ENCODE results near the gene DHX36.

DHX36 gene

DNA sequence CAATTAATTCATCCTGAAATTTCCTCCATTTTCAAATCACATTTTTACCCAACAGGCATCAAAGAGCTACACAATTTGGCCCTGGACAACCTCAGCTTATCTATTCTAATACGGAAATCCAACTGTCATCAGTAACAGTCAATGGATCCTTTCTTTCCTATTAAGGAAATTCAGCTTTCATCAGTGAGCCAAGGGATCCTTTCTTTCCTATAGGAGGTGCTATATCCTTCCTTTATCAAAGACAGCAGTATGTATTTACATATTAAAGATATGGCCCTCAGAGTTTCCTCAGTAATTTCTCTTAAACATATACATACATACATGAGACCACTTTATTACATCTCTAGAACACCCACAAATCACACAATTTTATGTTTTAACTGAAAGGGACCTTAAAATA is 10.1 kb downstream of the DHX36 start:
- Histone ChIP-seq H3K4me3 (ENCODE audit: insufficient read depth, low read length, poor library complexity, severe bottlenecking) (no peak overlapping the region), H3K79me2 (ENCODE audit: insufficient read depth, low read length) (peaks cover 47% of the 10 kb centered on the region), H4K20me1 (ENCODE audit: low read depth, low read length) (peaks cover 24% of the 10 kb centered on the region)

GRCh38 chr3:154310840-154311239 is 13.4 kb downstream of the DHX36 start:
- H3K27ac ChIP-seq (ENCODE audit: low read depth, low read length): no peak overlapping the region

More for the DNA sequence above, 10.1 kb downstream of the DHX36 start:
- no peak for TF ChIP-seq EZH2phosphoT487 (conservative IDR thresholded peaks at IDR 0.05; ENCODE audit: low read length)
- TF ChIP-seq, protein P1, sequence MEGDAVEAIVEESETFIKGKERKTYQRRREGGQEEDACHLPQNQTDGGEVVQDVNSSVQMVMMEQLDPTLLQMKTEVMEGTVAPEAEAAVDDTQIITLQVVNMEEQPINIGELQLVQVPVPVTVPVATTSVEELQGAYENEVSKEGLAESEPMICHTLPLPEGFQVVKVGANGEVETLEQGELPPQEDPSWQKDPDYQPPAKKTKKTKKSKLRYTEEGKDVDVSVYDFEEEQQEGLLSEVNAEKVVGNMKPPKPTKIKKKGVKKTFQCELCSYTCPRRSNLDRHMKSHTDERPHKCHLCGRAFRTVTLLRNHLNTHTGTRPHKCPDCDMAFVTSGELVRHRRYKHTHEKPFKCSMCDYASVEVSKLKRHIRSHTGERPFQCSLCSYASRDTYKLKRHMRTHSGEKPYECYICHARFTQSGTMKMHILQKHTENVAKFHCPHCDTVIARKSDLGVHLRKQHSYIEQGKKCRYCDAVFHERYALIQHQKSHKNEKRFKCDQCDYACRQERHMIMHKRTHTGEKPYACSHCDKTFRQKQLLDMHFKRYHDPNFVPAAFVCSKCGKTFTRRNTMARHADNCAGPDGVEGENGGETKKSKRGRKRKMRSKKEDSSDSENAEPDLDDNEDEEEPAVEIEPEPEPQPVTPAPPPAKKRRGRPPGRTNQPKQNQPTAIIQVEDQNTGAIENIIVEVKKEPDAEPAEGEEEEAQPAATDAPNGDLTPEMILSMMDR (IDR thresholded peaks at IDR 0.05; ENCODE audit: insufficient read depth, low read length, poor library complexity, severe bottlenecking): no peak
- no peaks in the 10 kb centered on the region for H3K9me2 ChIP-seq (replicated peaks; ENCODE audit: insufficient read depth, low read length)
- no peaks in the 10 kb centered on the region for H3K27me3 ChIP-seq (ENCODE audit: low read length)
- H3K9ac ChIP-seq (ENCODE audit: low read length): no peak overlapping the region
- H3K9me3 ChIP-seq (ENCODE audit: insufficient read depth, low read length): no peaks in the 10 kb centered on the region
- H3F3A ChIP-seq (ENCODE audit: insufficient read depth): peaks cover 6% of the 10 kb centered on the region; the same call in 1 of the 2 replicates
- peaks cover 52% of the 10 kb centered on the region for H3K36me3 ChIP-seq (ENCODE audit: low read length)
- no peak overlapping the region for H2AFZ ChIP-seq (ENCODE audit: low read depth, low read length, severe bottlenecking)
- no peak overlapping the region for H3K27ac ChIP-seq (ENCODE audit: low read depth, low read length)
- H3K4me2 ChIP-seq (ENCODE audit: low read depth, low read length, poor library complexity, severe bottlenecking): no peak overlapping the region

DNA sequence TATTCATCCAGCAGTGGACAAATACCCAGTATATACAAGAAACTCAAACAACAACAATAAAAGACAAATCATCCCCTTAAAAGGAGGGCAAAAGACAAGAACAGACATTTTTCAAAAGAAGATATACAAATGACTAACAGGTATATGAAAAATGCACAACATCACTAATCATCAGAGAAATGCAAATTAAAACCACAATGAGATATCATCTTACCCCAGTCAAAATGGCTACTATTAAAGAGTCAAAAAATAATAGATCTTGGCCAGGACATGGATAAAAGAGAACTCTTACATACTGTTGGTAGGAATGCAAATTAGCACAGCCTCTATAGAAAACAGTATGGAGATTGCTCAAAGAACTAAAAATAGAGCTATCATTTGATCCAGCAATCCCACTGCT is 16.9 kb downstream of the DHX36 start:
- Histone ChIP-seq H2AFZ (ENCODE audit: low read depth, low read length, severe bottlenecking) (no peak overlapping the region), H3K4me3 (ENCODE audit: insufficient read depth, low read length, poor library complexity, severe bottlenecking) (no peak overlapping the region), H3F3A (ENCODE audit: insufficient read depth) (peaks cover 6% of the 10 kb centered on the region; the same call in 1 of the 2 replicates), H4K20me1 (ENCODE audit: low read depth, low read length) (no peaks in the 10 kb centered on the region; the same call in 1 of the 2 replicates), H3K79me2 (ENCODE audit: insufficient read depth, low read length) (0 out of 2 replicates have a peak, but pooled peaks cover 3% of the 10 kb centered on the region), H3K4me2 (ENCODE audit: low read depth, low read length, poor library complexity, severe bottlenecking) (no peak overlapping the region), H3K9me2 (replicated peaks; ENCODE audit: insufficient read depth, low read length) (no peaks in the 10 kb centered on the region), H3K9me3 (ENCODE audit: insufficient read depth, low read length) (no peaks in the 10 kb centered on the region), H3K27ac (ENCODE audit: low read depth, low read length) (no peak overlapping the region), H3K9ac (ENCODE audit: low read length) (no peak overlapping the region), H3K36me3 (ENCODE audit: low read length) (peaks cover 83% of the 10 kb centered on the region), H3K27me3 (ENCODE audit: low read length) (no peaks in the 10 kb centered on the region)
- TF ChIP-seq, protein P1 (IDR thresholded peaks at IDR 0.05; ENCODE audit: insufficient read depth, low read length, poor library complexity, severe bottlenecking): no peak
- no peak for TF ChIP-seq EZH2phosphoT487 (conservative IDR thresholded peaks at IDR 0.05; ENCODE audit: low read length)

More at GRCh38 chr3:154310840-154311239, 13.4 kb downstream of the DHX36 start:
- Histone ChIP-seq H3F3A (ENCODE audit: insufficient read depth) (peaks cover 6% of the 10 kb centered on the region; the same call in 1 of the 2 replicates), H3K4me3 (ENCODE audit: insufficient read depth, low read length, poor library complexity, severe bottlenecking) (no peak overlapping the region), H4K20me1 (ENCODE audit: low read depth, low read length) (peaks cover 2% of the 10 kb centered on the region; the same call in 1 of the 2 replicates), H2AFZ (ENCODE audit: low read depth, low read length, severe bottlenecking) (no peak overlapping the region), H3K9ac (ENCODE audit: low read length) (no peak overlapping the region), H3K79me2 (ENCODE audit: insufficient read depth, low read length) (peaks cover 17% of the 10 kb centered on the region; the same call in 1 of the 2 replicates), H3K27me3 (ENCODE audit: low read length) (no peaks in the 10 kb centered on the region), H3K36me3 (ENCODE audit: low read length) (peaks cover 72% of the 10 kb centered on the region), H3K9me2 (replicated peaks; ENCODE audit: insufficient read depth, low read length) (no peaks in the 10 kb centered on the region), H3K4me2 (ENCODE audit: low read depth, low read length, poor library complexity, severe bottlenecking) (no peak overlapping the region), H3K9me3 (ENCODE audit: insufficient read depth, low read length) (no peaks in the 10 kb centered on the region)
- TF ChIP-seq EZH2phosphoT487 (conservative IDR thresholded peaks at IDR 0.05; ENCODE audit: low read length): no peak
- TF ChIP-seq, protein P1 (IDR thresholded peaks at IDR 0.05; ENCODE audit: insufficient read depth, low read length, poor library complexity, severe bottlenecking): no peak
